PC-3 (cell line): Measurements from ENCODE around the gene ATP5ME.

Experiments
- CTCF ChIP-seq: fragments of 300-600 bp; sonication (generic); conservative IDR thresholded peaks from 2 replicates; pipeline ENCODE4 v1.5.1; 2017; ENCODE audit warnings: antibody characterized with exemption, low read depth, mild to moderate bottlenecking, low read length
- EZH2phosphoT487 ChIP-seq: fragments of 300-600 bp; sonication (generic); IDR thresholded peaks from 2 replicates; pipeline ENCODE4 v1.6.1; 2018; ENCODE audit warnings: mild to moderate bottlenecking, antibody characterized with exemption, low read length, borderline replicate concordance

GRCh38 chr4:650461-650860 lies 23.6 kb downstream of the ATP5ME start:
- no peak for TF ChIP-seq CTCF
- no peak for TF ChIP-seq EZH2phosphoT487
